Coronary artery (tissue), 2 donors: ENCODE results near the gene FAAP20.

Source experiments
- DNase-seq: peaks from one replicate; pipeline ENCODE4 v3.0.0-alpha.2; 2017; ENCODE audit warnings: low spot score
- H3K27ac ChIP-seq, 2 donors: fragments of 200-600 bp; sonication (generic); one replicate each; pipeline ENCODE4 v1.5.1; 2016 to 2019
- H3K4me3 ChIP-seq: fragments of 200-600 bp; sonication (generic); 2 replicates; pipeline ENCODE4 v1.5.1; 2016; ENCODE audit warnings: mild to moderate bottlenecking, moderate library complexity
- TF ChIP-seq, protein P1 (sequence below): fragments of 200-600 bp; sonication (generic); IDR thresholded peaks from one replicate; pipeline ENCODE4 v1.5.1; 2019; ENCODE audit warnings: antibody characterized with exemption

The FAAP20 gene

DNA sequence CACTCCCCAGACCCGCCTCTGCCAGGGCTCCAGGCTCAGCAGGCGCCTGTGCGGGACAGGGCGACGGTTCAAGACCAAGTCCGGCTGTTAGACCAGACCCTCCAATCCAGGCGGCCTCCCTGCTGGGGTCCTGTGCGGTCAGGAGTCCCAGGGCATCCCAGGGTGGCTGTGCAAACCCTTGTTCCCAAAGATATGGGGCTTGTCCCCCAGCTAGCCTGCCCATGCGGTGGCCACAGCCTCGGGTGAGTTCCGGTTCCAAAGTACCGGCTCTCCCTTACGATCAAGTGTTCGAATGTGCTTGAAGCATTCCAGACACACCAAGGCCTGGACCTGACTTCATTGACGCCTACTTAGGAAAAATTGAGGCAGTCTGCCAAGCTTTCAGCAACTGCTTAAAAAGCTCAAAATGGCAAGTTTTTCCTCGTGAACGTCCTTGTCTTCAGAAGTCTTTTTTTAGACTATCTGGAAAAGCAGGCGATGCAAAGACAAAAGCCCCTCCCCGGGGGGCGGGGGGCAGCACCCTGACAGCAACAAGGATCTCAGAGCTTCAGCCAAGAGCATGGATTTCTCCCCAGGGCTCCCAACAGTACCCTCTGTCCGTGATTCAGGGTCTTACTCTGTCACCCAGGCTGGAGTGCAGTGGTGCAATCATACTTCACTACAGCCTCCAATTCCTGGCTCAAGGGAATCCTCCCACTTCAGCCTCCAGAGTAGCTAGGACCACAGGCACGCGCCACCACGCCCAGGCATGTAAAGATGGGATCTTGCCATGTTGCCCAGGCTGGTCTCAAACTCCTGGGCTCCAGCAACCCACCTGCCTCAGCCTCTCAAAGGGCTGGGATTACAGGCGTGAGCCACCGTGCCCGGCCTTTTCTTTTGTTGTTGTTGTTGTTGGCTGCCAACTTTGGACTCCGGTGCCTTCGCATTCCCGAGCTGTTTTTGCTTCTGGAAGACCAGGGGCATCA lies 2.3 kb downstream of the FAAP20 start:
- no peak for DNase-seq
- Histone ChIP-seq H3K4me3 (peak overlapping the region; percentile 48), H3K27ac (peak overlapping the region; percentile 92 to 97)
- TF ChIP-seq, protein P1, sequence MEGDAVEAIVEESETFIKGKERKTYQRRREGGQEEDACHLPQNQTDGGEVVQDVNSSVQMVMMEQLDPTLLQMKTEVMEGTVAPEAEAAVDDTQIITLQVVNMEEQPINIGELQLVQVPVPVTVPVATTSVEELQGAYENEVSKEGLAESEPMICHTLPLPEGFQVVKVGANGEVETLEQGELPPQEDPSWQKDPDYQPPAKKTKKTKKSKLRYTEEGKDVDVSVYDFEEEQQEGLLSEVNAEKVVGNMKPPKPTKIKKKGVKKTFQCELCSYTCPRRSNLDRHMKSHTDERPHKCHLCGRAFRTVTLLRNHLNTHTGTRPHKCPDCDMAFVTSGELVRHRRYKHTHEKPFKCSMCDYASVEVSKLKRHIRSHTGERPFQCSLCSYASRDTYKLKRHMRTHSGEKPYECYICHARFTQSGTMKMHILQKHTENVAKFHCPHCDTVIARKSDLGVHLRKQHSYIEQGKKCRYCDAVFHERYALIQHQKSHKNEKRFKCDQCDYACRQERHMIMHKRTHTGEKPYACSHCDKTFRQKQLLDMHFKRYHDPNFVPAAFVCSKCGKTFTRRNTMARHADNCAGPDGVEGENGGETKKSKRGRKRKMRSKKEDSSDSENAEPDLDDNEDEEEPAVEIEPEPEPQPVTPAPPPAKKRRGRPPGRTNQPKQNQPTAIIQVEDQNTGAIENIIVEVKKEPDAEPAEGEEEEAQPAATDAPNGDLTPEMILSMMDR, result no peak

DNA sequence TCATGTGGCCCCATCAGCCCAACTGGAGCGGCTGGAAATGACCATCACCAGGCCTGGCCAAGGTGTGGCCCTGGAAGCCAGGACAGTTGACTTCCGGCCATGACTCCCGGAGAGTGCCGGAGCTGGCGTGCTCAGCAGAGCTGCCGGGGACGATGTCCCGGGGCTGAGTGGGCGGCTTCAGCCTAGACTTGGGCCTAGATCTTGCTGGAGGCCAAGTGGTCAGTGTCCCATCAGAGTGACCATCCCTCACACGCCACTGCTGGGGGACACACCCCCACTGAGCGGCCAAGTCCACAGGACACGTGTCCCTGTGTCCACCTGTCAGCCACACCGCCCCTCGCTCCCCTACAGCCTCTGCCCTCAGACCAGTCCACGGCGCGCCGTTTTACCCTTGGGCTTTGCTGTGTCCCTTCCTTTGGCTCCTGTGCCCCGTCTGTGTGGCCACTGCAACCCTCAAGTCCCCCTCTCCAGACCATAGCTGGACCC lies 4.0 kb downstream of the FAAP20 start:
- Histone ChIP-seq H3K27ac (peak overlapping the region; percentile 92 to 97), H3K4me3 (peak overlapping the region; percentile 72)
- TF ChIP-seq, protein P1, result no peak
- no peak for DNase-seq

DNA sequence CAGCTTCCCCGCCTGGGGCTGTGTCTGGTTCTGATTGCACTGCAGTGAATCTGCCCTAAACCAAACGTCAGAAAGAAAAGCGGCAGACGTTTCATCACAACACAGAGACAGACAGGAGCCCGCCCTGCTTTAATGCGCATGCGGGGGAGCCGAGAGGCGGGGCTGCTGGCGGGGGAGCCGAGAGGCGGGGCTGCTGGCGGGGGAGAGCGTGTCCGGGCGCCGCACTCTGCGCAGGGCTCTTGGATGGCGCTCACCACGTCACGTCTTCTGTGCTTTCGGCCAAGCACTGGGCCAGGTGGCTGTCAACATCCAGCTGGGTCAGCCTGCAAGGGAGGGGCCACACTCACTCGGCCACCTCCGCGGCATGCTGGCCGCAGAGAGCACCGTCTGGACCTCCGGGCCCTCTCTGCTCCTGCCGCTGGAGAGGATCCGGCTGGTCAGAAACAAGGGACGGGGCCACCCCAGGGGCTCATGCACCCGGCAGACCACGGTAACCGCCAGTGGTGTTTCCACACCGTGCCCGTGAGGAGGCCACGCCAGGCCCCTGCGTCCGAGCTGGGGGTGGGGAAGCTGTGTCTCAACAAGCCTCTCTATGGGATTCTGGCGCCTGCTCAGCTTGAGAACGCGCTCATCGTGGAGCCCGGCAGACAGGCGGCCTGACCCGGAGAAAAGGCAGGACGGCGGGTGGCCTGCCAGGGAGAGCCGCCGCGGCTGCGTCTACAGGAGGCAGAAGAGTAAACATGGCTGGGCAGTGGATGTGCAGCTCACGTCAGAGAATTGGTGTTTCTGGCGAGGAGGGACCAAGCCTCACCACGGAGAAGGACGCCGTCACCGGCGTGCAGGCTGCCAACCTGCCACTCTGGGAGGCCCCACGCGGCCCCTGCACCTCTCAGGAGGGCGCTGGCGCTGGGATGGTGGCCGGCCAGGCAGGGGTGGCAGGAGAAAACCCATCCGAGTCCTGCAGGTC lies 4.8 kb downstream of the FAAP20 start:
- H3K27ac ChIP-seq, result peak overlapping the region; percentile 92 to 97
- peak; percentile 98 for DNase-seq
- TF ChIP-seq, protein P1, result no peak
- H3K4me3 ChIP-seq, result peak overlapping the region; percentile 72

DNA sequence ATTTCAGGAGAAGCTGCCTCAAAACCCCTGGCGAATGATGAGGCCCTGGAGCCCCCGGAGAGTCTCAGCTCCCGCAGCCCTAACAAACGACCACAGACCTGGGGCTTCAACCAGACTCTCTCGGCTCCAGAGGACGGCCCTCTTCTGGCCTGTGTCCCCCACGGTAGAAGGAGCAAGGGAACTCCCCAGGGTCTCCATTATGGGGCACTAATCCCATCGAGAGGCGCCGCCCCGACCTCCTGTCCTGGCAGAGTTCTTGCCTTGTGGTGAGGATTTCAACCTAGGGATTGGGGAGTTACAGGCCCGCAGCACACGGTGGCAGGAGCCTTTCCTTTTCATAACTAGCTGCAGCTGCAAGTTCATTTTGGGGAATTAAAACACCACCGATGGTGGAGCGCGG lies 6.2 kb downstream of the FAAP20 start:
- Histone ChIP-seq H3K27ac (no peak overlapping the region), H3K4me3 (no peak overlapping the region)
- no peak for DNase-seq
- TF ChIP-seq, protein P1, result no peak

DNA sequence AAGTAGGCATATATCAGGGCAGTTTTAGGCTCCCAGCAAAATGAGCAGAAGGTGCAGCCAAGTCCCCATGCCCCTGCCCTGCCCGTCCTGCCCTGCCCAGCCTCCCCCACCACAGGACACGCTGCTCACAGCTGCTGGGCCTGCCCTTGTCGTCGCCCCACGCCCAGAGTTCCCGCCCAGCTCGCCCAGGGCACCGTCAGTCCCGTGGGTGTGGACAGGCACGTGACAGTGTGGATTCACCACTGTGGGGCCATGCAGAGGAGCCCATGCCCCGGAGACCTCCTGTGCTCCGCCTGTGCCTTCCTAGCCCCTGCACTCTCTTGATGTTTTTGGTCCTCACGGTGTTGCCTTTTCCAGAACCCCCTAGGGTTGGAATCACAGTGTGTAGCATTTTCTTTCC lies 7.0 kb downstream of the FAAP20 start:
- DNase-seq, result no peak
- H3K4me3 ChIP-seq, result no peak overlapping the region
- H3K27ac ChIP-seq, result no peak overlapping the region
- TF ChIP-seq, protein P1, result no peak

DNA sequence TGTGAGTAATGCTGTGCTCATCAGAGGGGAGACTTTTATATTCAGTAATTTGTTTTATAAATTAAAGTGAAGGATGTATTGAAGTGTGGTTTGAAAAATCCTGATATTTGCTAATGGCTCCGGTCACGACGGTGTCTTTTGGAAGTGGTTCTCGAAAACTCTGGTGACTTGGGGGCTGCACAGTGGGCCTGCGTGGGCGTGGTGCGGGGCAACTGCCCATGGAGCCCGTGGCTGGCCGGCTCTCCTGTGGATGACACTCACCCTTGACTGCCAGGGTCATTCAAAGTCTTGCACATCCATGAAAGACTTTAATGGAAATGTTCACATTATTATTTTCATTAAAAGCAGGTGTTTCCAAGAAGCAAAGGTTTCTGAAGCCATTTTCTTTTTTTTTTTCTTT lies 7.7 kb downstream of the FAAP20 start:
- Histone ChIP-seq H3K27ac (no peak overlapping the region), H3K4me3 (no peak overlapping the region)
- no peak for DNase-seq
- TF ChIP-seq, protein P1, result no peak
